CD14-positive monocyte (primary cell): ENCODE measurements around the gene ZDBF2. TPM values are rescaled to one million over a fixed set of nuclear protein-coding genes. Genes with fewer than 3 reads are reported as not detected.

Source experiments
- DNase-seq, 3 donors: peaks; one replicate each; pipeline ENCODE4 v3.0.0-alpha.2; 2011 to 2022
- H2AFZ ChIP-seq: 2 replicates; pipeline ENCODE4 v1.6.0; 2012; ENCODE audit warnings: mild to moderate bottlenecking, low read depth, low read length, inconsistent platforms; ENCODE audit not compliant: insufficient read depth, poor library complexity, severe bottlenecking
- H3K27ac ChIP-seq, 2 donors: 1 replicate in 1 of 2; 2 replicates in 1 of 2; pipeline ENCODE4 v1.5.1; 2012 to 2013; ENCODE audit warnings: low read length in 2 of 2, control low read depth in 1 of 2, inconsistent platforms in 1 of 2, low read depth in 1 of 2, mild to moderate bottlenecking in 1 of 2
- H3K27me3 ChIP-seq, 2 donors: one replicate each; pipeline versions ENCODE4 v1.6.0 to v1.6.1; 2011 to 2013; ENCODE audit warnings: low read length in 2 of 2; ENCODE audit not compliant: control insufficient read depth in 2 of 2, insufficient read depth in 2 of 2
- H3K36me3 ChIP-seq, 2 donors: replicated peaks in 1 of 2; 1 replicate in 1 of 2; 2 replicates in 1 of 2; pipeline versions ENCODE4 v1.5.1 to v1.6.1; 2012 to 2013; ENCODE audit warnings: low read length in 2 of 2, control low read depth in 1 of 2, inconsistent platforms in 1 of 2, mild to moderate bottlenecking in 1 of 2; ENCODE audit not compliant: insufficient read depth in 2 of 2, control insufficient read depth in 1 of 2
- H3K4me1 ChIP-seq, 2 donors: 1 replicate in 1 of 2; 2 replicates in 1 of 2; pipeline versions ENCODE4 v1.5.1 to v1.6.1; 2012 to 2013; ENCODE audit warnings: low read length in 2 of 2, control low read depth in 1 of 2, inconsistent platforms in 1 of 2, mild to moderate bottlenecking in 1 of 2, moderate library complexity in 1 of 2; ENCODE audit not compliant: insufficient read depth in 2 of 2, control insufficient read depth in 1 of 2
- H3K4me2 ChIP-seq: replicated peaks from 2 replicates; pipeline ENCODE3; 2012; ENCODE audit warnings: low read length, moderate library complexity, mild to moderate bottlenecking; ENCODE audit not compliant: poor library complexity, severe bottlenecking; ENCODE audit errors: extremely low read depth
- H3K4me3 ChIP-seq, 3 experiments: fragments of 200-600 bp in 1 of 3; sonication (generic) in 1 of 3; replicated peaks in 1 of 3; 1 replicate in 2 of 3; 2 replicates in 1 of 3; pipeline ENCODE4 v1.5.1; 2011 to 2013; ENCODE audit warnings: low read length in 3 of 3, mild to moderate bottlenecking in 3 of 3, control low read depth in 2 of 3, low read depth in 2 of 3, inconsistent platforms in 1 of 3, moderate library complexity in 1 of 3
- H3K79me2 ChIP-seq: 2 replicates; pipeline ENCODE4 v1.6.0; 2012; ENCODE audit warnings: mild to moderate bottlenecking, control low read depth, inconsistent platforms, low read length, moderate library complexity; ENCODE audit not compliant: insufficient read depth
- H3K9ac ChIP-seq: 2 replicates; pipeline ENCODE4 v1.6.0; 2017; ENCODE audit warnings: low read length, mild to moderate bottlenecking; ENCODE audit not compliant: insufficient read depth, poor library complexity, severe bottlenecking
- H3K9me3 ChIP-seq, 2 donors: replicated peaks in 1 of 2; 1 replicate in 1 of 2; 2 replicates in 1 of 2; pipeline versions ENCODE4 v1.5.1 to v1.6.1; 2012 to 2013; ENCODE audit warnings: low read length in 2 of 2, control low read depth in 1 of 2; ENCODE audit not compliant: control insufficient read depth in 1 of 2, insufficient read depth in 1 of 2
- H4K20me1 ChIP-seq: 2 replicates; pipeline ENCODE4 v1.6.0; 2012; ENCODE audit warnings: mild to moderate bottlenecking, low read length, control low read depth, moderate library complexity; ENCODE audit not compliant: insufficient read depth
- H3K27ac Mint-ChIP-seq, 7 donors: one replicate each; pipeline ENCODE4 v1.8.0; 2020; ENCODE audit warnings: mild to moderate bottlenecking in 7 of 7, mixed read lengths in 7 of 7, moderate library complexity in 6 of 7, inconsistent platforms in 2 of 7
- H3K27me3 Mint-ChIP-seq, 3 donors: one replicate each; pipeline ENCODE4 v1.8.0; 2021 to 2022; ENCODE audit warnings: low read depth in 3 of 3, mild to moderate bottlenecking in 3 of 3, mixed read lengths in 3 of 3, moderate library complexity in 3 of 3, inconsistent platforms in 1 of 3
- H3K36me3 Mint-ChIP-seq, 2 donors: one replicate each; pipeline ENCODE4 v1.8.0; 2020; ENCODE audit warnings: mixed read lengths in 2 of 2, inconsistent platforms in 1 of 2, mild to moderate bottlenecking in 1 of 2
- H3K4me1 Mint-ChIP-seq: one replicate; pipeline ENCODE4 v1.8.0; 2020; ENCODE audit warnings: mild to moderate bottlenecking, mixed read lengths
- H3K4me3 Mint-ChIP-seq, 2 donors: one replicate each; pipeline ENCODE4 v1.8.0; 2020; ENCODE audit warnings: mild to moderate bottlenecking in 2 of 2, mixed read lengths in 2 of 2, moderate library complexity in 1 of 2
- H3K9me3 Mint-ChIP-seq, 7 donors: one replicate each; pipeline ENCODE4 v1.8.0; 2020 to 2022; ENCODE audit warnings: mixed read lengths in 7 of 7, mild to moderate bottlenecking in 6 of 7, moderate library complexity in 6 of 7, inconsistent platforms in 2 of 7
- WGBS: methylation state at CpG from one replicate; pipeline ENCODE4 v1.1.5; 2013; ENCODE audit warnings: missing lambda C conversion rate; ENCODE audit not compliant: insufficient coverage; 5-methylcytosine and 5-hydroxymethylcytosine counted together
- intact Hi-C, 2 donors: fragments of 100-400 bp; cut with micrococcal nuclease; formaldehyde crosslinking; loops; one replicate each; pipeline versions ENCODE4 v1.15.0 to v1.15.1; 2023
- polyA plus RNA-seq, 3 donors: library from polyadenylated mRNA; depleted of rRNA in 1 of 3; unstranded in 2 of 3; stranded (reverse) in 1 of 3; fragments of 300-500 nt in 2 of 3; fragments of >200 nt in 1 of 3; fragmentation: Illumina TruSeq in 2 of 3; gene quantifications; 1 replicate in 2 of 3; 2 replicates in 1 of 3; pipeline ENCODE4 v1.2.3, GENCODE V29; 2012 to 2021
- TF ChIP-seq, protein P1 (sequence below): fragments of 200-600 bp; IDR thresholded peaks from one replicate; pipeline ENCODE4 v1.8.0; 2022; ENCODE audit warnings: antibody characterized with exemption, mild to moderate bottlenecking

ZDBF2 gene
- polyA plus RNA-seq, 3 donors, result 0.16 to 0.18 TPM; not detected in 1

DNA sequence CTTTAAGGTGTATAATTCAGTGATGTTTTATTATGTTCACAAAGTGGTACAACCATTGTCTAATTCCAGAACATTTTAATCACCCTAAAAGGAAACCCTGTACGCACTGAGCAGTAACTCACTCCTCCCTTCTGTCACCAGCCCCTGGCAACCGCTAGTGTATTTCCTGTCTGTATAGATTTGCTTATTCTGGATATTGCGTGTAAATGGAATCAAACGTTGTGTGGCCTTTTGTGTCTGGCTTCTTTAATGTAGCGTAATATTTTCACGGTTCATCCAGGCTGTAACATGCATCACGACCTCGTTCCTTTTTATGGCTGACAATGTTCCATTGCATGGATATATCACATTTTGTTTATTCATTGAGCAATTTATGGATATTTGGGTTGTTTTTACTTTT lies 8.3 kb downstream of the ZDBF2 start:
- H3K4me3 Mint-ChIP-seq, result no peak overlapping the region

DNA sequence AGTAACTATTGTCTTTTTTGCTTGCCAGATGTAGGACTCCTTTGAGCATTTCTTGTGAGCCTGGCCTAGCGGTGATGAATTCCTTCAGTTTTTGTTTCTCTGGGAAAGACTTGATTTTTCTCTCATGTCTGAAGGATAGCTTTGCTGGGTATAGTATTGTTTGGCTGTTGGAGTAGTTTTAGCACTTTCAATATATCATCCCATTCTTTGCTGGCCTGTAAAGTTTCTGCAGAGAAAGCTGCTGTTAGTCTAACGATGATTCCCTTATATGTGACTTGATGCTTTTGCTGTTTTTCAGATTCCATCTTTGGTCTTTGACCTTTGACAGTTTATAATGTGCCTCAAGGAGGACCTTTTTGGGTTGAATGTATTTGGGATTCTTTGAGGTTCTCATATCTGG lies 12.7 kb downstream of the ZDBF2 start:
- 100% methylated on average over 1 of the region's 2 CpGs for WGBS

More for the DNA sequence above, 8.3 kb downstream of the ZDBF2 start:
- peaks cover 11 to 12% of the 10 kb centered on the region in 2 donors for H3K27me3 ChIP-seq
- H3K4me3 ChIP-seq, result no peak overlapping the region
- no peak overlapping the region for H3K9ac ChIP-seq
- no peak for DNase-seq
- Mint-ChIP-seq H3K4me1 (no peaks in the 10 kb centered on the region), H3K36me3 (peaks cover 0 to under 1% of the 10 kb centered on the region in 2 donors), H3K27ac (no peak overlapping the region), H3K27me3 (peaks cover 3 to 25% (median 15%) of the 10 kb centered on the region in 3 donors), H3K9me3 (peaks cover 0 to 12% (median 7%) of the 10 kb centered on the region in 7 donors)
- no peak overlapping the region for H3K4me2 ChIP-seq
- no peaks in the 10 kb centered on the region for H3K9me3 ChIP-seq
- H3K36me3 ChIP-seq, result no peaks in the 10 kb centered on the region
- H2AFZ ChIP-seq, result no peak overlapping the region
- no peak overlapping the region for H3K27ac ChIP-seq
- no peaks in the 10 kb centered on the region for H3K79me2 ChIP-seq
- H3K4me1 ChIP-seq, result no peaks in the 10 kb centered on the region
- TF ChIP-seq, protein P1, sequence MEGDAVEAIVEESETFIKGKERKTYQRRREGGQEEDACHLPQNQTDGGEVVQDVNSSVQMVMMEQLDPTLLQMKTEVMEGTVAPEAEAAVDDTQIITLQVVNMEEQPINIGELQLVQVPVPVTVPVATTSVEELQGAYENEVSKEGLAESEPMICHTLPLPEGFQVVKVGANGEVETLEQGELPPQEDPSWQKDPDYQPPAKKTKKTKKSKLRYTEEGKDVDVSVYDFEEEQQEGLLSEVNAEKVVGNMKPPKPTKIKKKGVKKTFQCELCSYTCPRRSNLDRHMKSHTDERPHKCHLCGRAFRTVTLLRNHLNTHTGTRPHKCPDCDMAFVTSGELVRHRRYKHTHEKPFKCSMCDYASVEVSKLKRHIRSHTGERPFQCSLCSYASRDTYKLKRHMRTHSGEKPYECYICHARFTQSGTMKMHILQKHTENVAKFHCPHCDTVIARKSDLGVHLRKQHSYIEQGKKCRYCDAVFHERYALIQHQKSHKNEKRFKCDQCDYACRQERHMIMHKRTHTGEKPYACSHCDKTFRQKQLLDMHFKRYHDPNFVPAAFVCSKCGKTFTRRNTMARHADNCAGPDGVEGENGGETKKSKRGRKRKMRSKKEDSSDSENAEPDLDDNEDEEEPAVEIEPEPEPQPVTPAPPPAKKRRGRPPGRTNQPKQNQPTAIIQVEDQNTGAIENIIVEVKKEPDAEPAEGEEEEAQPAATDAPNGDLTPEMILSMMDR, result no peak
- intact Hi-C loops, result no loop called here
- no peaks in the 10 kb centered on the region for H4K20me1 ChIP-seq
- WGBS, result 87% methylated on average over 6 of the region's 8 CpGs

More for the DNA sequence above, 12.7 kb downstream of the ZDBF2 start:
- peaks cover 0 to 8% (median 7%) of the 10 kb centered on the region in 3 donors for H3K27me3 Mint-ChIP-seq
- TF ChIP-seq, protein P1, result no peak
- no peaks in the 10 kb centered on the region for H3K4me1 Mint-ChIP-seq
- no peak overlapping the region for H3K27ac Mint-ChIP-seq
- Histone ChIP-seq H3K36me3 (no peaks in the 10 kb centered on the region), H4K20me1 (no peaks in the 10 kb centered on the region), H3K9me3 (peaks cover 0 to 18% of the 10 kb centered on the region in 2 donors), H3K4me1 (no peaks in the 10 kb centered on the region), H3K4me2 (no peak overlapping the region), H3K4me3 (no peak overlapping the region), H2AFZ (no peak overlapping the region), H3K79me2 (no peaks in the 10 kb centered on the region), H3K9ac (no peak overlapping the region), H3K27ac (no peak overlapping the region), H3K27me3 (peaks cover 0 to 2% of the 10 kb centered on the region in 2 donors)
- DNase-seq, result no peak
- peaks cover 7 to 31% (median 13%) of the 10 kb centered on the region in 7 donors for H3K9me3 Mint-ChIP-seq
- intact Hi-C loops, result no loop called here
- H3K4me3 Mint-ChIP-seq, result no peak overlapping the region
- H3K36me3 Mint-ChIP-seq, result peaks cover 0 to 4% of the 10 kb centered on the region in 2 donors
